IMR-90 (cell line): ENCODE data around the gene OR6B1. TPM values are rescaled to one million over a fixed set of nuclear protein-coding genes. Genes with fewer than 3 reads are reported as not detected.

Experiments
- ATAC-seq: fragments of 200-7000 bp; cut with Tn5 transposase; 2 replicates; pipeline ENCODE4 v1.9.1; 2020; ENCODE audit warnings: low read depth, mild to moderate bottlenecking, moderate library complexity
- BruUV-seq: library from RNA; stranded (reverse); fragments of 400-500 nt; replicated peaks from 2 replicates; lab custom pipeline; 2021; lab: Mats Ljungman, UMichigan
- CTCF ChIA-PET: fragments of 300-600 bp; formaldehyde crosslinking; extraction: SDS; loops from one replicate; lab custom pipeline; 2021; ENCODE audit warnings: antibody characterized with exemption; lab: Yijun Ruan, JAX
- POLR2A ChIA-PET: fragments of 300-600 bp; sonication (Branson Sonifier 250); formaldehyde crosslinking; loops from one replicate; lab custom pipeline; 2022; ENCODE audit warnings: antibody characterized with exemption; ENCODE audit not compliant: unreplicated experiment; lab: Charles Lee
- DNase-seq: peaks from one replicate; pipeline ENCODE4 v3.0.0; 2013
- H2AFZ ChIP-seq: replicated peaks from 2 replicates; pipeline ENCODE3; 2013; ENCODE audit warnings: low read length, mild to moderate bottlenecking; ENCODE audit not compliant: poor library complexity
- H2AK5ac ChIP-seq: 2 replicates; pipeline ENCODE4 v1.6.1; 2013; ENCODE audit warnings: low read depth, low read length, inconsistent platforms
- H2AK9ac ChIP-seq: replicated peaks from 2 replicates; pipeline ENCODE3; 2013; ENCODE audit warnings: mild to moderate bottlenecking, low read depth, low read length, moderate library complexity; ENCODE audit not compliant: poor library complexity
- H2BK120ac ChIP-seq: 2 replicates; pipeline ENCODE4 v1.6.1; 2013; ENCODE audit warnings: low read depth, low read length, inconsistent platforms
- H2BK15ac ChIP-seq: 3 replicates; pipeline ENCODE4 v1.6.1; 2013; ENCODE audit warnings: low read depth, low read length, inconsistent platforms
- H2BK20ac ChIP-seq: 2 replicates; pipeline ENCODE4 v1.6.1; 2013; ENCODE audit warnings: low read depth, mild to moderate bottlenecking, inconsistent platforms, low read length, moderate library complexity
- H2BK5ac ChIP-seq: 2 replicates; pipeline ENCODE4 v1.6.1; 2013; ENCODE audit warnings: mild to moderate bottlenecking, low read depth, low read length, inconsistent platforms; ENCODE audit not compliant: poor library complexity, severe bottlenecking
- H3K14ac ChIP-seq: replicated peaks from 2 replicates; pipeline ENCODE4 v1.6.1; 2013; ENCODE audit warnings: low read depth, low read length, inconsistent platforms
- H3K18ac ChIP-seq: 2 replicates; pipeline ENCODE4 v1.6.1; 2013; ENCODE audit warnings: low read depth, low read length, control low read depth
- H3K23ac ChIP-seq: 2 replicates; pipeline ENCODE4 v1.6.1; 2013; ENCODE audit warnings: low read depth, low read length, inconsistent platforms
- H3K27ac ChIP-seq: 2 replicates; pipeline ENCODE4 v1.5.1; 2013; ENCODE audit warnings: mild to moderate bottlenecking, control low read depth, low read length; ENCODE audit not compliant: insufficient read depth
- H3K27me3 ChIP-seq: 2 replicates; pipeline ENCODE4 v1.6.1; 2013; ENCODE audit warnings: low read length; ENCODE audit not compliant: control insufficient read depth, insufficient read depth
- H3K36me3 ChIP-seq: 2 replicates; pipeline ENCODE4 v1.6.1; 2013; ENCODE audit warnings: low read length, mixed read lengths; ENCODE audit not compliant: control insufficient read depth, insufficient read depth
- H3K4ac ChIP-seq: 2 replicates; pipeline ENCODE4 v1.6.1; 2013; ENCODE audit warnings: low read depth, low read length, inconsistent platforms
- H3K4me1 ChIP-seq: 2 replicates; pipeline ENCODE4 v1.6.1; 2013; ENCODE audit warnings: low read length, mixed read lengths; ENCODE audit not compliant: control insufficient read depth, insufficient read depth
- H3K4me2 ChIP-seq: 2 replicates; pipeline ENCODE4 v1.6.1; 2013; ENCODE audit warnings: low read depth, mild to moderate bottlenecking, control low read depth, low read length, moderate library complexity
- H3K4me3 ChIP-seq: 2 replicates; pipeline ENCODE4 v1.5.1; 2013; ENCODE audit warnings: low read depth, mild to moderate bottlenecking, control low read depth, low read length, moderate library complexity; ENCODE audit not compliant: insufficient read depth
- H3K56ac ChIP-seq: 2 replicates; pipeline ENCODE4 v1.6.1; 2013; ENCODE audit warnings: low read length, inconsistent platforms; ENCODE audit not compliant: insufficient read depth; ENCODE audit errors: extremely low read depth
- H3K79me1 ChIP-seq, 2 experiments: 2 replicates each; pipeline ENCODE4 v1.6.1; 2013; ENCODE audit warnings: low read length in 2 of 2, inconsistent platforms in 1 of 2, low read depth in 1 of 2
- H3K9ac ChIP-seq: 2 replicates; pipeline ENCODE4 v1.6.1; 2013; ENCODE audit warnings: low read depth, low read length, control low read depth
- H3K9me1 ChIP-seq: 2 replicates; pipeline ENCODE4 v1.6.1; 2013; ENCODE audit warnings: low read length, inconsistent platforms; ENCODE audit not compliant: insufficient read depth
- H3K9me3 ChIP-seq: 2 replicates; pipeline ENCODE4 v1.6.1; 2013; ENCODE audit warnings: low read length; ENCODE audit not compliant: control insufficient read depth, insufficient read depth
- H4K20me1 ChIP-seq: 2 replicates; pipeline ENCODE4 v1.6.1; 2013; ENCODE audit warnings: low read length, inconsistent platforms; ENCODE audit not compliant: insufficient read depth
- H4K5ac ChIP-seq: 2 replicates; pipeline ENCODE4 v1.6.1; 2013; ENCODE audit warnings: mild to moderate bottlenecking, low read depth, low read length, control low read depth
- H4K8ac ChIP-seq, 2 experiments: 2 replicates each; pipeline ENCODE4 v1.6.1; 2013; ENCODE audit warnings: low read depth in 2 of 2, low read length in 2 of 2, control low read depth in 1 of 2, inconsistent platforms in 1 of 2
- H4K91ac ChIP-seq: 2 replicates; pipeline ENCODE4 v1.6.1; 2013; ENCODE audit warnings: low read depth, low read length, inconsistent platforms; ENCODE audit not compliant: insufficient read depth
- CEBPB ChIP-seq: IDR thresholded peaks from 2 replicates; pipeline ENCODE4 v1.6.1; 2012; ENCODE audit warnings: low read depth, low read length, improper control_type of control experiment
- CHD1 ChIP-seq: IDR thresholded peaks from 2 replicates; pipeline ENCODE4 v1.6.1; 2012; ENCODE audit warnings: low read depth, low read length, improper control_type of control experiment
- ELK1 ChIP-seq: fragments of 150-350 bp; IDR thresholded peaks from 2 replicates; pipeline ENCODE4 v1.6.1; 2016; ENCODE audit warnings: low read depth, mild to moderate bottlenecking, low read length, moderate library complexity, borderline replicate concordance
- FOS ChIP-seq: fragments of 150-350 bp; IDR thresholded peaks from 2 replicates; pipeline ENCODE4 v1.6.1; 2016; ENCODE audit warnings: low read depth, low read length
- MAFK ChIP-seq: IDR thresholded peaks from 2 replicates; pipeline ENCODE4 v1.6.1; 2012; ENCODE audit warnings: low read depth, low read length, improper control_type of control experiment
- MAZ ChIP-seq: IDR thresholded peaks from 2 replicates; pipeline ENCODE4 v1.6.1; 2012; ENCODE audit warnings: low read depth, mild to moderate bottlenecking, low read length, improper control_type of control experiment, moderate library complexity, borderline replicate concordance
- MXI1 ChIP-seq: IDR thresholded peaks from 2 replicates; pipeline ENCODE4 v1.6.1; 2012; ENCODE audit warnings: low read depth, mild to moderate bottlenecking, low read length, moderate library complexity, borderline replicate concordance
- POLR2A ChIP-seq: IDR thresholded peaks from 2 replicates; pipeline ENCODE4 v1.6.1; 2012; ENCODE audit warnings: mild to moderate bottlenecking, low read depth, low read length
- RAD21 ChIP-seq: IDR thresholded peaks from 2 replicates; pipeline ENCODE4 v1.6.1; 2012; ENCODE audit warnings: low read length, improper control_type of control experiment
- RFX5 ChIP-seq: IDR thresholded peaks from 2 replicates; pipeline ENCODE4 v1.8.0; 2012; ENCODE audit warnings: low read depth, mild to moderate bottlenecking, low read length, moderate library complexity
- SMC3 ChIP-seq: fragments of 150-350 bp; IDR thresholded peaks from 2 replicates; pipeline ENCODE4 v1.6.1; 2016; ENCODE audit warnings: low read depth, mild to moderate bottlenecking, antibody characterized with exemption, low read length, moderate library complexity
- USF2 ChIP-seq: fragments of 150-350 bp; IDR thresholded peaks from 2 replicates; pipeline ENCODE4 v1.6.1; 2017; ENCODE audit warnings: mild to moderate bottlenecking, antibody characterized with exemption, low read length, low read depth
- WGBS, 2 experiments: methylation state at CpG; one replicate each; pipeline versions ENCODE4 v1.1.5 to v1.1.7; 2013; ENCODE audit warnings: missing lambda C conversion rate in 2 of 2; ENCODE audit not compliant: insufficient read length in 1 of 2; ENCODE audit errors: extremely low coverage in 2 of 2; 5-methylcytosine and 5-hydroxymethylcytosine counted together
- dilution Hi-C: fragments of 300-500 bp; cut with HindIII; formaldehyde crosslinking; loops from one replicate; pipeline ENCODE4 v1.14.3; 2018; ENCODE audit warnings: low sequenced_read_pairs; ENCODE audit not compliant: unreplicated experiment
- in situ Hi-C: fragments of 300-500 bp; cut with MboI; formaldehyde crosslinking; loops from 3 replicates; pipeline ENCODE4 v1.14.3; 2019; ENCODE audit warnings: low sequenced_read_pairs, inconsistent platforms, mixed read lengths
- intact Hi-C: fragments of 100-400 bp; cut with micrococcal nuclease; formaldehyde crosslinking; loops from 2 replicates; pipeline ENCODE4 v1.10.0; 2022
- polyA plus RNA-seq, 3 experiments: library from polyadenylated mRNA; depleted of rRNA; stranded (reverse); fragments of >200 nt; gene quantifications; 2 replicates each; pipeline ENCODE4 v1.2.3, GENCODE V29; 2012; ENCODE audit warnings: low replicate concordance in 1 of 3
- total RNA-seq: library from RNA; depleted of rRNA; stranded (reverse); fragments of >200 nt; gene quantifications from 2 replicates; pipeline ENCODE4 v1.2.3, GENCODE V29; 2012

OR6B1 gene
- total and polyA plus RNA-seq, 2 of the 4 experiments (the other 2 are of a cell fraction), result not detected

GRCh38 chr7:144038887-144039286, 38.8 kb downstream of the OR6B1 start:
- no peaks in the 10 kb centered on the region for H3K4me1 ChIP-seq
- no peak overlapping the region for H3K14ac ChIP-seq
- H3K27me3 ChIP-seq, result no peaks in the 10 kb centered on the region
- H3K4me3 ChIP-seq, result no peak overlapping the region
- DNase-seq (no peak), ATAC-seq (no peak)
- no peaks in the 10 kb centered on the region for H3K36me3 ChIP-seq
- ChIA-PET CTCF (no interaction called here), POLR2A (no interaction called here)
- dilution Hi-C loops (no loop called here), intact Hi-C loops (no loop called here), in situ Hi-C loops (no loop called here)
- H2BK120ac ChIP-seq, result no peak overlapping the region
- no peak overlapping the region for H2AK9ac ChIP-seq
- no peak overlapping the region for H3K56ac ChIP-seq
- no peaks in the 10 kb centered on the region for H4K20me1 ChIP-seq
- H2BK5ac ChIP-seq, result no peak overlapping the region
- no peak overlapping the region for H3K18ac ChIP-seq
- H3K9ac ChIP-seq, result no peak overlapping the region
- WGBS, 2 experiments, result no CpG with 5 or more reads among the region's 4 CpGs
- no peak overlapping the region for H4K5ac ChIP-seq
- TF ChIP-seq SMC3 (no peak), MXI1 (no peak), POLR2A (no peak), MAZ (no peak), CHD1 (no peak), RFX5 (no peak), MAFK (no peak), FOS (no peak), RAD21 (no peak), CEBPB (no peak), ELK1 (no peak), USF2 (no peak)
- H4K8ac ChIP-seq, result no peak overlapping the region
- no peak overlapping the region for H3K4me2 ChIP-seq
- H4K91ac ChIP-seq, result no peak overlapping the region
- no peak overlapping the region for H2AK5ac ChIP-seq
- no TSS peak for BruUV-seq
- H3K79me1 ChIP-seq, result no peaks in the 10 kb centered on the region
- H3K27ac ChIP-seq, result no peak overlapping the region
- no peak overlapping the region for H3K4ac ChIP-seq
- no peak overlapping the region for H2AFZ ChIP-seq
- H3K23ac ChIP-seq, result no peak overlapping the region
- H3K9me1 ChIP-seq, result no peaks in the 10 kb centered on the region
- no peaks in the 10 kb centered on the region for H3K9me3 ChIP-seq
- no peak overlapping the region for H2BK15ac ChIP-seq
- no peak overlapping the region for H2BK20ac ChIP-seq
